Neutrophil (primary cell): ENCODE measurements around the gene PNRC2.

Source experiments
- H3K27ac ChIP-seq: fragments of 200-600 bp; sonication (generic); 2 replicates; pipeline ENCODE4 v1.5.1; 2016; ENCODE audit warnings: mild to moderate bottlenecking, moderate library complexity
- H3K27me3 ChIP-seq: fragments of 200-600 bp; sonication (generic); 2 replicates; pipeline ENCODE4 v1.6.0; 2016; ENCODE audit warnings: mild to moderate bottlenecking
- H3K36me3 ChIP-seq: fragments of 200-600 bp; sonication (generic); 2 replicates; pipeline ENCODE4 v1.5.1; 2017
- H3K4me1 ChIP-seq, 2 experiments: fragments of 200-600 bp in 1 of 2; sonication (generic) in 1 of 2; 1 replicate in 1 of 2; 2 replicates in 1 of 2; pipeline versions ENCODE4 v1.5.1 to v1.6.1; 2013 to 2016; ENCODE audit warnings: low read depth in 1 of 2, low read length in 1 of 2, mild to moderate bottlenecking in 1 of 2, moderate library complexity in 1 of 2; ENCODE audit not compliant: control insufficient read depth in 1 of 2, insufficient read depth in 1 of 2
- H3K4me3 ChIP-seq, 2 experiments: fragments of 200-600 bp in 1 of 2; sonication (generic) in 1 of 2; 1 replicate in 1 of 2; 2 replicates in 1 of 2; pipeline ENCODE4 v1.5.1; 2013 to 2016; ENCODE audit warnings: low read depth in 1 of 2, low read length in 1 of 2, mild to moderate bottlenecking in 1 of 2, moderate library complexity in 1 of 2
- H3K9me3 ChIP-seq: fragments of 200-600 bp; sonication (generic); 2 replicates; pipeline ENCODE4 v1.5.1; 2016
- TF ChIP-seq, protein P1 (sequence below): fragments of 200-600 bp; sonication (generic); IDR thresholded peaks from 2 replicates; pipeline ENCODE4 v1.5.1; 2016; ENCODE audit warnings: antibody characterized with exemption

PNRC2 gene, protein sequence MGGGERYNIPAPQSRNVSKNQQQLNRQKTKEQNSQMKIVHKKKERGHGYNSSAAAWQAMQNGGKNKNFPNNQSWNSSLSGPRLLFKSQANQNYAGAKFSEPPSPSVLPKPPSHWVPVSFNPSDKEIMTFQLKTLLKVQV

DNA sequence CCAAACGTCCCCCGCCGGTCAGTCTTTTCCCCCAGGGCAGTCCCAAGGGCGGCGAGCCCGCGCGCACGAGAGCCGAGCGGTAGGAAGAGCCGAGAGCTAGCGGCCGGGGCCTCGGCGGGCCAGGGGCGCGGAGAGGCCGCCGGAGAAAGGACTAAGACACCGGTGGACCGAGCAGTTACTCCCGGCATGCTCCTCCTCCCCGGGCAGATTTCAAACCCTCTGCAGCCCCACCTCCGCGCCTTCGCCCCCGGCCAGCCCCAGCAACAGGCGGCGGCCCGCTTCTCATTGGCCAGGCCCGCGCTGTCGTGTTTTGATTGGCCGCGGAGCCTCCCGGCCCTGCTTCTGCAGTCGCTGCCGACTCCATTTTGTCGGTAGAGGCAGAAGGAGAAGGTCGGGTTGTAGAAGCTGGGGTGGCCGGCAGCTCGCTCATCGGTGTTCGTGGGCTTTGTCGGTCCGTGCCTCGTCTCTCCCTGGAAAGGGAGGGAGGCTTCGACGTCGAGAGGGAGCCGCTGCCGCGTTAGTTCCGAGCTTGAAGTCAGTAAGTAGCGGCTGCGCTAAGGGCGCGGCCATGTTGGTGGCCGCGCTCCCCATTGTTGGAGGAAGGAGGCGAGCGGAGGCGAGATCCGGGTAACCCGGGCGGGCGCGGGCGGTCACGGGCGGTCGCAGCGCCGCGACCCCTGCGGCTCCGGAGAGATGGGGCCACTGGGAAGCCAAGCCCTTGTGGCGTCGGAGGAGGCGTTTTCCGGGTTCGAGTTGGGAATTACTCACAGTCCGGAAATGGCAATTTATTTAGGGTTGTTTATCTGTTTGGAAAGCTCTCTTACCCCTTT is at the start of gene PNRC2:
Gene PNRC2, plus strand, starts transcription at position 368 of the 830 bp plus-strand sequence. CDS start 1,630 bp downstream, outside the sequence.
- Histone ChIP-seq H3K27me3 (no peaks in the 10 kb centered on the region), H3K36me3 (peaks cover 25% of the 10 kb centered on the region), H3K9me3 (no peaks in the 10 kb centered on the region), H3K27ac (peak within 1 kb of the TSS; percentile 95), H3K4me1 (peaks cover 41 to 42% of the 10 kb centered on the region in 2 experiments), H3K4me3 (peak within 1 kb of the TSS; percentile 96 to 99)
- TF ChIP-seq, protein P1, sequence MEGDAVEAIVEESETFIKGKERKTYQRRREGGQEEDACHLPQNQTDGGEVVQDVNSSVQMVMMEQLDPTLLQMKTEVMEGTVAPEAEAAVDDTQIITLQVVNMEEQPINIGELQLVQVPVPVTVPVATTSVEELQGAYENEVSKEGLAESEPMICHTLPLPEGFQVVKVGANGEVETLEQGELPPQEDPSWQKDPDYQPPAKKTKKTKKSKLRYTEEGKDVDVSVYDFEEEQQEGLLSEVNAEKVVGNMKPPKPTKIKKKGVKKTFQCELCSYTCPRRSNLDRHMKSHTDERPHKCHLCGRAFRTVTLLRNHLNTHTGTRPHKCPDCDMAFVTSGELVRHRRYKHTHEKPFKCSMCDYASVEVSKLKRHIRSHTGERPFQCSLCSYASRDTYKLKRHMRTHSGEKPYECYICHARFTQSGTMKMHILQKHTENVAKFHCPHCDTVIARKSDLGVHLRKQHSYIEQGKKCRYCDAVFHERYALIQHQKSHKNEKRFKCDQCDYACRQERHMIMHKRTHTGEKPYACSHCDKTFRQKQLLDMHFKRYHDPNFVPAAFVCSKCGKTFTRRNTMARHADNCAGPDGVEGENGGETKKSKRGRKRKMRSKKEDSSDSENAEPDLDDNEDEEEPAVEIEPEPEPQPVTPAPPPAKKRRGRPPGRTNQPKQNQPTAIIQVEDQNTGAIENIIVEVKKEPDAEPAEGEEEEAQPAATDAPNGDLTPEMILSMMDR: peak; percentile 57

DNA sequence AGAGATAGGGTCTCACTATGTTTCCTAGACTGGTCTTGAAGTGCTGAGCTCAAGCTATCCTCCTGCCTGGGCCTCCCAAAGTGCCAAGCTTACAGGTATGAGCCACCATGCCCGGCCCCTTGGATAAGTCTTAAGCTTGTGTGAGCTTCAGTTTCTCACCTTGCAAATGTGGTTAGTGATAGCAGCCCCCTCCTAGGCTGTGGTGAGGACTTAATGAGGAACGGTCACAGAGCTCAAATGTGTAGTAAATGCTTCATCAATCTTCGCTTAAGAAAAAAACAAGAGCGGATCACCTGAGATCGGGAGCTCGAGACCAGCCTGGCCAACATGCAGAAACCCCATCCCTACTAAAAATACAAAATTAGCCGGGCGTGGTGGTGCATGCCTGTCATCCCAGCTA is 49.5 kb upstream of the PNRC2 start:
- peaks cover 9% of the 10 kb centered on the region for H3K27me3 ChIP-seq
- no peak overlapping the region for H3K4me3 ChIP-seq
- H3K27ac ChIP-seq: no peak overlapping the region
- TF ChIP-seq, protein P1: no peak
- no peaks in the 10 kb centered on the region for H3K9me3 ChIP-seq
- H3K4me1 ChIP-seq: peaks cover 45 to 47% of the 10 kb centered on the region in 2 experiments
- H3K36me3 ChIP-seq: no peaks in the 10 kb centered on the region

DNA sequence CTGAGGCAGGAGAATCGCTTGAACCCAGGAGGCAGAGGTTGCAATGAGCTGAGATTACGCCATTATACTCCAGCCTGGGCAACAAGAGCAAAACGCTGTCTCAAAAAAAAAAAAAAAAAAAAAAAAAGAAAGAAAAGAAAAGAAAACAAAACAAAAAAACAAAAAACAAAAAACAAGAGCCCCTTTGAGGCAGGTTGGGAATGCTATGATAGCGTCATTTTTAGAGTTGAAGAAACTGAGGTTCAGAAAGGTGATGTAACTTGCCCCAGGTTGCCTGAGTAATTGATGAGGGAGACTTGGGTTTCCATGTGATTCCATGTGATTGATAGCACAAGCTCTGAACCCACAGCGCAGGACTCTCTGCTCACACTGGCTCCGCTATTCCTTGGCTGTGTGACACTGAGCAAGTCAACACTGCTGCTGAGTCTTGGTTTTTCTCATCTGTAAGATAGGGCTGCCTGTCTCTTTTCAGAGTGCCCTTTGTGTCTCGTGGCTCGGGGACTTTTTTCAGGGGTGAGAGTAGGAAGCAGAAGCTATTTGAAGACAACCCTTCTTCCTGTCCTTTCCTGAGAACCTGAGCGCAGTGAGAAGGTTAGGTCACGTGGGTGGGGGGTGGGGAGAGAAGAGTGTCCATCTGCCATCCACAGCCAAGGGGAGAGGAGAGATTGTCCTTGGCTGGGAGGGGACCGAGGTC is 48.9 kb upstream of the PNRC2 start:
- Histone ChIP-seq H3K27me3 (peaks cover 4% of the 10 kb centered on the region), H3K36me3 (no peaks in the 10 kb centered on the region), H3K4me3 (no peak overlapping the region), H3K27ac (peak overlapping the region; percentile 76), H3K9me3 (no peaks in the 10 kb centered on the region), H3K4me1 (peaks cover 48 to 50% of the 10 kb centered on the region in 2 experiments)
- TF ChIP-seq, protein P1: no peak

DNA sequence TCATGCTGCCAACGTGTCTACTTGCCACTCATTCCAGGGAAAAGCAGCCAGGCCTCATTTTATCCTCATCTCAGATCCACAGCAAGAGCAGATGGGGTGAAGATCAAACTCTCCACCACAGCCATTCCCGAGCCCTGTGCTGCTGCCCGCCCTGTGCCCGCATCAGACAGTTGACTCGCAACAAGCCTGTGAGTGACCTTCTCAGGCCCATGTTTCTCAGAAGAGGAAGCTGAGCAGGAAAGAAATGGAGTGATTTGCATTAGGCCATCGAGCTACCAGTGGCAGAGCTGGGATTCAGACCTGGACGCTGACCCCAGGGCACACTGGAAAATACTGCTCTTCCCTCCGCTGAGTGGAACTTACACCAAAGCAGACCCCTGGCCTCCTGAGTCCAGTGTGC is 47.7 kb upstream of the PNRC2 start:
- Histone ChIP-seq H3K27me3 (no peaks in the 10 kb centered on the region), H3K4me1 (peaks cover 61 to 62% of the 10 kb centered on the region in 2 experiments), H3K27ac (peak overlapping the region; percentile 76), H3K36me3 (no peaks in the 10 kb centered on the region), H3K9me3 (no peaks in the 10 kb centered on the region), H3K4me3 (no peak overlapping the region)
- TF ChIP-seq, protein P1: no peak

DNA sequence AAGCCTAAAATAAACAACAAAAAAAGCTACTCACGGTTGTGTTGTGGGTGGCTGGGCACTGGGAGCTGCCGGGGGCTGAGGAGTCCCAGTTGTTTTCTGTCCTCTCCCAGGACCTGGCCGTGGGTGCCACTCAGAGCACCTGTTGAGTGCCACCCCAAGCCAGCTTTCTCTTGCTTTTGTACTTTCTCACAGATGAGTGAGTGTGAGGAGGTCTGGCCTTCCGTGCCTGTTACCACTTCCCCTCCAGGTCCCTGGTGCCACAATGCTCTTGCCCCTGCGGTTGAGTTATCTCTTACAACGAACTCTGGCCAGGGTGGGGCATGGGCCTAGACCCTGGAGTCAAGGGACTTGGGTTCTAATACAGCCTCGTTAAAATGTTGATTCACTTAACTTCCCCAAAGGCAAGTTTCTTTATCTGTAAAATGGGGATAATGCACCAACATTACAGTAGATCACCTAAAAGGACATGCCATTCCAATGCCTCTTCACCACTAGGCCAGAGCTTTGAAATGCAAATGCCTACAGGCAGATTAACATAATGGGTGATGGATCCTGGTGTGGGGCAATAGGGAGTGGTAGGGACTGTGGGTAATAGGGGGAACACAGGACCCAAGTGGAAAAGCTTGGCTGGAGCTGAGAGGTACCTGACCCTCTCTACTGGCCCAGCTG is 46.3 kb upstream of the PNRC2 start, which contains the start of gene CNR2:
Gene CNR2, minus strand, starts transcription at position 151 of the 669 bp plus-strand sequence. CDS start 37,745 bp downstream, outside the sequence.
- H3K36me3 ChIP-seq: no peaks in the 10 kb centered on the region
- peak within 1 kb of the TSS; percentile 76 for H3K27ac ChIP-seq
- no peaks in the 10 kb centered on the region for H3K27me3 ChIP-seq
- H3K4me3 ChIP-seq: no peak within 1 kb of the TSS
- H3K4me1 ChIP-seq: peaks cover 60 to 62% of the 10 kb centered on the region in 2 experiments
- H3K9me3 ChIP-seq: no peaks in the 10 kb centered on the region
- TF ChIP-seq, protein P1: no peak
